ENCODE measurements around the gene CGA.

Gene CGA

DNA sequence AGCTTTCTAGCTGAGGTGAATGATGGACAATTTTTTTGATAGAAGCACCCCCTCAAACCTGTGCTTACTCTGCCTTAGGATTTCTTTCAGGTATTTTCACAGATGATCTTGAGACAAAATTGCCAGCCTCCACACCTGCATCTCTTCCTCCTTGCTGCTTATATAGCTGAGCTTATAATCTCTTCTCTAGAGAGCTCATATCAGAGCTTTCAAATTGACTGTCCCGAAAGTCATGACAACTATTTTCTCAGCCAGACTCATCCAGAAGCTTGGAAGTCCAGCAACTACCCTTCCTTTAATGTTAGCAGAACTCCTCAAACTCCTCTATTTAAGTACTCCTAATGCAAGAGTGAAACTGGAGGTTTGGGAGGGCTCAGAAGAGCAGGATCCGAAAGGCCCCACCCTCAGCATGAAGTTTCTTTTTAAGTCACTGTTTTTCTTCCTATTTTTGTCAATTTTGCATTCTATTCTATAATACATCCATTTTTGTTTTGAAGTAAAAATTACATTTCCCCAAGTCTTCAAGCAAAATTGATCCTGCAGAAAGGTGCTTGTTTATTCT, 12.7 kb downstream of the CGA start:
- DNase-seq: no peak

DNA sequence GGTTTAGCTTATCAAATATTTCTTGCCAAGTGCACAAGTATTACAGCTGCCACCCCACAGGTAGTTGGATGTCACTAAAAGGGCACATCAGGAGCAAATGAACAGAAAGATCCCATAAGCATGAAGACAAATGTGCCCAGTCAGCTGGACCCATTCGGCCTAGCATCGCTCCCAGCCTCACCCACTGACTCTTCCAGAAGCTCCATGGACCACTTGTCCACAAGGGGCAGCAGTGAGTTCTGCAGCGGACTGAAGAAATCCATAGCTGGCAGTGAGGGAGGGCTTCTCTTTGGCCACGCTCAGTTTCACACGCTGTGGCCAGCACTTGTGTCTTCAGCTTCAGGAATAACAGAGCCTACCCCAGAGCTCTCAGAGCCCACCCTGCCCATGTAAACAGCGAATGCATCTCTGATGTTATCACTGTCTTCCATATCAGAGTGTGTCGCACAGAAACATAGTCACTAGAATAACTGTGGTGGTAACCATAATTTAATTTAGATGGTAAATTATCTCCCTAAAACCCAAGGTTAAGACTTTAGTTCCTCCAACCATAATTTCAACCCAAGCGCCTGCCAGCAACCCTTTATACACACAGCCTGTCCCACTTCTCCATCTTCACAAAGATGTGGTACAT, 15.8 kb downstream of the CGA start:
- DNase-seq: peak; percentile 50

DNA sequence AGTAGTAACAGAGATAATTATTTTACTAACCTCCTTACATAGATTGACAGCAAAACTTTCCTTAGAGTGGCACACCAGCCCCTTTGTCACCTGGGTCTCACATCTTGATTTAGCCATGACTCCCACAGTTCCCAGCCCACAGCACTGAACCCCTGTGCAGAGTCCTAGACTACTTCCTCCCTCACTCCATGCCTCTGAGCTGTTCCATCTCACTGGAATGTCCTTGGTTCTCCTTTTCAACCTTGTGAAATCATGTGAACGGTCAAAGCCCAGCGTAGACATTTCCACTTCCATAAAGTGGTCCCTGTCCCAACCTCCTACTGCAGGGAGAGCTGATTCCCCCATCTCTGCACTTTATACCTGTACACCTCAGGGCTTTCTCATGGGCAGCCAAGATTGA, 19.7 kb downstream of the CGA start:
- DNase-seq: no peak

DNA sequence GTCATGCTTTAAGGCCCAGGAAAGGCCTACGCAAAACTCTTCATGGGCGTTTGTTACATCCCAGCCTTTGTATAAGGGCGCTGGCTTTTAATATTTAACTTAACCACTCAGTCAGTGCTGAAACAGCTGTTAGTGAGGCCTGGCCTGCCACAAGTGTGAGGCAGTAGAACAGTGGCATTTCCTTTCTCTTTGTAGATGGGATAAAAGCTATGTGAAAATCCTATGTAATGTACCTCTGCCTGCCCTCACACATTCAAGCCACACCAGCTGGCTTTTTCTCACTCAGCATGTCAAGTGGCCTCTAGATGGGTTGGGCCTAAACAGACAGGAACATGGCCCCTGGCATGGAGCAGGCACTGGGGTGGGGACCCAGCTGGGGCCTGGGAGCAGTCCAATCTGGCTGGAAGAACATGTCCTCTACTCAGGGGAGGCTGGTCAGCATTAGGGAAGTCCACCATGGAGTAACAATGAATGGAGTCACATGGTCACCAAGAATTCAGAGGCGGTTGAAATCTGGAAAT, 20.7 kb downstream of the CGA start:
- no peak for DNase-seq

DNA sequence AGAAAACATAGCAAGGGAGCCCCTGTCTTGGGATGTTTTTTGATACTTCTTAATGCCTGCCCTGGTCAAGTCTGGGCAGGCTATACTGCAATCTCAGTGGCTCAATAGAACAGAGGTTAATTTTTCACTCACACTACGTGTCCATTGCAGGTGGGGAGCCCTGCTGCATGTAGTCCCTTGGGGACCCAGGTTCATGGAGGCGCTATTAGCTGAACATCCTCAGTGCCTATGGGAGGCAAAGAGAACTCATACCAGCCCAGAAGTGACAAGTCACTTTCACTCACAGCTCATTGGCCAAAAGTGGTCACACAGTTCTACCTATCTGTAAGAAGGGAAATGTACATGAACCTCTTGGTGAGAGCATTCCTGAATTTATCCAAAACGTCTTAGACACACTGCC, 23.2 kb downstream of the CGA start:
- DNase-seq: no peak

DNA sequence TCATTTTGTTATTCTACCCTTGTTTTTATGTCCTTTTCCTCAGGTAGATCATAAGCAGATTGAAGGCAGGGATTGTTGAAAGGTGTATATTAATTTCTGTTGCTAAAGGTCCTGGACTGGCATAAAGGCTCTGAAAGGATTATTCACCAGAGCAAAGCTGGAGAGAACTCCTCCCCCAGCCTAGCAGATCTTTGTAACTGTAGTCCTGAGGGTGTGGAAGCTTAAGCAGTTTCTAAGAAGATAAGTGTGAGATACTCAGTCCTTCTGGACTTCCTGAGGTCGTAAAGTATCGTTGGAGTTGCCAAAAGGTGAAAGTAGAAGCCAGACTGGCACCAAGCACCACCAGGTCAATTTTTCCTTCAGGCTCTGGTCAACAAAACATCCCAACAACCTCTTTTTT, 24.2 kb downstream of the CGA start:
- DNase-seq: no peak

DNA sequence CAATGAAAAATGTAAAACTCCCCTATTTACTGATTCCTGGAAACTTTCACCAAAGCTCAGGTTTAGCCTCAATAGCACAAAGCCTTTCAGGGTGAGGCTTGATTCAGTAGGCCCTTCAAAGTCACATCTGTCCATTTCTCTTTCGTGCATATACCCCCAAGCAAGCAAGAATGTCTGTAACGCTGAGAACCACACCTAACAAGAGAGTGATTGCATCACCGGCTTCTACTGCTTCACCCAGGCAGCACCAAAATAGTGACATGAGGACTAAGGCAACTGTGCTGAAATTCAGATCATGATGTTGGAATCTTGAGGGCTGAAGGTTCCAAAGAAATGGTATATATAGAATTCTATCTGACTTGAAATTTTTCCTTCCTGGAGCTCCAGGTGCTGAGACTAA, 26.1 kb downstream of the CGA start:
- no peak for DNase-seq

DNA sequence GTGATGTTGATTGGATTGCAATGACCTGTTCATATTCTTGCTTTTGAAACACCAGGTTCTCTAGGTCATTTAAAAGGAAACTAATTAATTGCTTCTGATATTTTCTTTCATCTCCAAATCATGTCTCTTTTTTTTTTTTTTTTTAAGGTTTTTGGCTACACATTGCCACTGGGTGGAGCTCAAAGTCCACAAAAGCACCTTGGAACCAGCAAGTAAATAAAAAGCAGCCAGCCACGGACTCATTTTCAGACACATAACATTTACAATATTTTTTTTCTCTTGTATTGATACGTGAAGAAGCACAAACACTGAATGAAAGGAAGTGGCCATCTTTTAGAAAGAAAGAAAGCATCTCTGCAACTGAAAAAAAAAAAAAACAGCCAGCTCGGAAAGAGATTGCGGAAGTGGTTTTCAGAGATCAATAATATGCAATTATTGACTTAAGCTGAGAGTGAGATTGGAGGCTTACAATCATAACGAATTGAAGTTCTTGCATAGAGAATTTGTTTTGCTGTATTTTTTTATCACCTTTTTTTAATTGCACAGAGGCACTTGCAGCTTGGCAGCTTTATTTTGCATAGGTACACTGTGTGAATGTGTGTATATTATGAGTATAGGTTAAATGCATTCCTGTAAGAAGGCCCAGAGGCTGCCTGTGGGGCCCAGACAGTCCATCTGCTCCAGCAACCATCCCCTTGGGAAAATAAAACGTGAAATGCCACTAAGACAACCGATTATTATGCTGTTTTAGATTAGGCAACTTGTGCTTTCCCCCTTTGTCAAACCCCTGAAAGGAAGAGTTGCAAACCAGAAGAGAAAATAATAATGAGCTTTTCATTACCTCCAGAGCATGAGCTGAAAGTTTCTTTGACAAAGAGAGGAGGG, 28.2 kb downstream of the CGA start:
- DNase-seq: peak; percentile 14

DNA sequence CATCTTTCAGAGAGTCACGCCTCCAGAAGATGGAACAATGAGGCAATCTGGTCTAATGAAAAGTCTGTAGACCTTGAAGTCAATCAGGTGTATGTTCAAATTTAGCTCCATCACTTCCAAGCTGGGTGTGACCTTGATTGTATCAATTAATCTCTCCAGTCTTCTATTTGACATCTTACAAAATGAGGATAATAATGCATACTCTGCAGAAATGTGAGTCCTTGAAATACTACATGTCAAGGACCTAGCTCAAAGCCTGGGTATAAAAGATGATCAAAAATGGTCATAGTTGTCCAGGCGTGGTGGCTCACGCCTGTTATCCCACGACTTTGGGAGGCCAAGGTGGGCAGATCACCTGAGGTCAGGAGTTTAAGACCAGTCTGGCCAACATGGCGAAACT, 29.8 kb downstream of the CGA start:
- DNase-seq: no peak

DNA sequence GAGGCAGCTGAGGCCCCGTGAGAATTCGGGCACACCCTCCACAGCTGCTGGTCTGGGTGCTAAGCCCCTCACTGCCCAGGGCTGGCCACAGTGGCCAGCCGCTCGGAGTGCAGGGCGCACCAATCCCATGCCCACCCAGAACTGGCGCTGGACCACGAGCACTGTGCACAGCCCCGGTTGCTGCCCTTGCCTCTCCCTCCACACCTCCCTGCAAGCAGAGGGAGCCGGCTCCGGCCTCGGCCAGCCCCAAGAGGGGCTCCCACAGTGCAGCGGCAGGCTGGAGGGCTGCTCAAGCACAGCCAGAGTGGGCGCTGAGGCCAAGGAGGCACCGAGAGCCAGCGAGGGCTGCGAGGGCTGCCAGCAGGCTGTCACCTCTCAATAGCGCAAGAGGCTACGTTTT, 35.0 kb downstream of the CGA start:
- no peak for DNase-seq

DNA sequence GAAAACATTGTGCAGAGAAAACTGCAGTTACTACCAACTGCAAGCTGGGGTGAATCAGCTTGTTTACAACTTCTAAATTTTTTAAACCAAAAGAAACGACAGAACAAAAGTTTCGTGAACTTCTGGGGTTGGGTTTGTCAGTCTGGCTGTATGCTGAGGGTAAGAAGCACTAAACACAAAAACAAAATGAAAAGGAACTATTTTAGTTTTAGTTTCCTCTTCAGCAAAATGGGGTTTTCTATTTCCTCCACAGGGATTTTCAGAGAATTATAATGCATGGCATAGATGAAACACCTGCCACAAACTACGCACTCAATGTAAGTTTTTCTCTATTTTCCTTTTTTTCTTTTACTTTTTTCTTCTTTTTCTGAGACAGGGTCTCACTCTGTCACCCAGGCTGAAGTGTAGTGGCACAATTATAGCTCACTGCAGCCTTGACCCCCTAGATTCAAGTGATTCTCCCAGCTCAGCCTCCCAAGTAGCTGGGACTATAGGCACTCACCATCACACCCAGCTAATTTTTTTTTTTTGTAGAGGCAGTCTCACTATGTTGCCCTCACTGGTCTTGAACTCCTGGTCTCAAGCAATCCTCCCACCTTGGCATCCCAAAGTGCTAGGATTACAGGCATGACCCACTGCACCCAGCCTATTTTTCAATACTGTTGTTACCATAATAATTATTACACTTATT, 40.6 kb downstream of the CGA start:
- no peak for DNase-seq

DNA sequence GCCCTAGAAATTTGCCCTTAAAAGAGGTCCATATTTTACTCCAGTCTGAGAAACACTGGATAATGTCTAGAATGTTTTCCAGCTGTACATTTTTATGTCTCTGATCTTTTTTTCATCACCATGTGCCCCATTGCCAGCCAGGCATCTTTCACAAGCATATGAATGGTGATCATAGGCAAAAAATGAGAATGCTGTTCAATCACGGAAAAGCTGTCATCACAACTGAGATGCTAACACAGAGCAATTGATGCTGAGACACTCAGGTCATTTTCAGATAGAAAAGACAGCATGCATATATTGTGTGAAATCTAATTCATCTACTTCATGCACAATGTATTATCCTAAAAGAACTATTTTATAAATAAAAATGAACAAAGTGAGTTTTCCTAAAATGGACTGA, 41.6 kb downstream of the CGA start:
- DNase-seq: no peak

DNA sequence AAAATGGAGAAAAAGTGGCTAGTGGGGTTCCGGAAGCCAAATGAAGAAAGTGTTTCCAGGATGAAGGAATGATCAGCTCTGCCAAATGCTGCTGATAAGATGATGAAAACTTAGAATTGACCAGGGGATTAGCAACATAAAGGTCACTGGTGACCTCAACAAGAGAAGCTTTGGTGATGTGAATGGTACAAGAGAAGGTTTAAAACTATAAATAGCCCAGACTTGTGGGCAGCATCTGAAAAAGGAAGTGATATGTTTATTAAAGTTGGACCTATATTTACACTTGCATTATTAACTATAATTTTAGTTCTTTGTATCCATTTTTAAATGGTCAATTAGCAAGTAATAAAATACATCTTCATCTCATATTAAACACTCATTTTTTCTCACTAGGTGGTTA, 45.1 kb downstream of the CGA start:
- DNase-seq: no peak

DNA sequence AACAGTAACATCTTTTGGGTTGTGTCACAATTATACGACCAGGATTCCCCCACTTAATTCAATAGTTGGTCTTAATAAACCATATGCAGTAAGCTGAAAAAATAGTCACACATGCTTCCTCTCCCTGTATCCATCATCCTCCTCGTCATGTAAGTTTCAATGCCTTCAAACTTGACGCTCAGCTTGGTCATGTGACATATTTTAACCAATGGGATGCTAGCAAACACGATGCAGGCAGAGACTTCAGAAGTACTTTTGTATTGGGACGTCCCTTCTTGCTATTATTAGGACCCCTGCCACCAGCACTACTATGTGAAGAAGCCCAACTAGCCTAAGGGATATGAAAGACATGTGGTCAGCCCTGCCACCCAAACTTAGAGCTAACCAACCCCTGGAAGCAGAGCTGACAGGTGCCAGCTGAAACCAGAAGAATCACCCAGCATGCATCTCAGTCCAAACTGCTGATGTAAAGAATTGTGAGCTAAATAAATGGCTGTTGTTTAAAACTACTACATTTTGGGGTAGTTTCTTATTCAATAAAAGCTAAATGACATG, 49.3 kb downstream of the CGA start:
- no peak for DNase-seq

DNA sequence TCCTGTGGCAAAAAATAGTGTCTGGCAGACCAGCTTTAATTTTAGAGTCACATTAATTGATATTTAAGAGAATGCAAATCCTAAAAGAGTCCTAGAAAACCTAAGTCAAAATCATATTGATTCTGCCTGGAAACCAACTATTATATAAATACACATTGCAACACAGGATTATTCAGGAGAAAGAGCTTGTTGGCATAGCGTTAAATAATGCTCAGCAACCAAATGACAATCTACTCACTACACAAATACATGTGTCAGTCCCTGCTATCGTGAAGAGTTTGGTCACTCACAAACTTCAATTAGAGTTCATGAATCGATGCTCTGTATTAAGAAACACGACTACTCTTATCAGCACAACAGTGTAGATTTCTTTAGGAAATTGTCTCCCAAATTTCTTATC, 54.2 kb downstream of the CGA start:
- no peak for DNase-seq

Measured in CD4-positive, alpha-beta T cell treated with Interleukin-4 for 4 hours (primary cell).